Trophoblast cell (in vitro differentiated cells and primary cell): ENCODE data around the gene ROCK1.

ENCODE experiments used
- DNase-seq, 2 donors: peaks; one replicate each; pipeline ENCODE4 v3.0.0-alpha.2; 2016
- H2AFZ ChIP-seq: 2 replicates; pipeline ENCODE4 v1.6.1; 2013; ENCODE audit warnings: low read length, moderate library complexity, mild to moderate bottlenecking; ENCODE audit not compliant: insufficient read depth, poor library complexity
- H2AK5ac ChIP-seq: 2 replicates; pipeline ENCODE4 v1.6.1; 2013; ENCODE audit warnings: mild to moderate bottlenecking, low read length
- H2BK120ac ChIP-seq: 2 replicates; pipeline ENCODE4 v1.6.1; 2013; ENCODE audit warnings: low read length, mild to moderate bottlenecking, moderate library complexity; ENCODE audit not compliant: insufficient read depth, poor library complexity
- H2BK12ac ChIP-seq: 2 replicates; pipeline ENCODE4 v1.6.1; 2013; ENCODE audit warnings: mild to moderate bottlenecking, low read length, moderate library complexity
- H2BK5ac ChIP-seq: 2 replicates; pipeline ENCODE4 v1.6.1; 2013; ENCODE audit warnings: low read length, low read depth, moderate library complexity, mild to moderate bottlenecking; ENCODE audit not compliant: poor library complexity
- H3K14ac ChIP-seq: 2 replicates; pipeline ENCODE4 v1.6.1; 2013; ENCODE audit warnings: mild to moderate bottlenecking, low read length
- H3K18ac ChIP-seq: 2 replicates; pipeline ENCODE4 v1.6.1; 2013; ENCODE audit warnings: mild to moderate bottlenecking, low read length
- H3K23ac ChIP-seq: 2 replicates; pipeline ENCODE4 v1.6.1; 2013; ENCODE audit warnings: low read length
- H3K27ac ChIP-seq: 2 replicates; pipeline ENCODE4 v1.5.1; 2013; ENCODE audit warnings: low read depth, mild to moderate bottlenecking, inconsistent platforms, low read length, moderate library complexity
- H3K27me3 ChIP-seq: 2 replicates; pipeline ENCODE4 v1.6.1; 2013; ENCODE audit warnings: inconsistent platforms, mild to moderate bottlenecking, low read length, moderate library complexity; ENCODE audit not compliant: insufficient read depth
- H3K36me3 ChIP-seq, 2 experiments: 1 replicate in 1 of 2; 2 replicates in 1 of 2; pipeline ENCODE4 v1.6.1; 2013; ENCODE audit warnings: low read length in 2 of 2, mild to moderate bottlenecking in 2 of 2, moderate library complexity in 1 of 2; ENCODE audit not compliant: insufficient read depth in 2 of 2, control insufficient read depth in 1 of 2
- H3K4ac ChIP-seq: 2 replicates; pipeline ENCODE4 v1.6.1; 2013; ENCODE audit warnings: low read depth, mild to moderate bottlenecking, low read length, moderate library complexity
- H3K4me1 ChIP-seq, 2 experiments: 1 replicate in 1 of 2; 2 replicates in 1 of 2; pipeline ENCODE4 v1.6.1; 2013; ENCODE audit warnings: low read length in 2 of 2, mild to moderate bottlenecking in 2 of 2, moderate library complexity in 1 of 2; ENCODE audit not compliant: insufficient read depth in 2 of 2, control insufficient read depth in 1 of 2
- H3K4me2 ChIP-seq: 2 replicates; pipeline ENCODE4 v1.6.1; 2013; ENCODE audit warnings: inconsistent platforms, mild to moderate bottlenecking, low read length, moderate library complexity
- H3K4me3 ChIP-seq: 2 replicates; pipeline ENCODE4 v1.5.1; 2013; ENCODE audit warnings: mild to moderate bottlenecking, low read depth, low read length, inconsistent platforms
- H3K79me1 ChIP-seq: one replicate; pipeline ENCODE4 v1.6.1; 2013; ENCODE audit warnings: low read length
- H3K79me2 ChIP-seq: 2 replicates; pipeline ENCODE4 v1.6.1; 2013; ENCODE audit warnings: low read length, mild to moderate bottlenecking; ENCODE audit not compliant: control insufficient read depth, insufficient read depth, poor library complexity
- H3K9ac ChIP-seq: 2 replicates; pipeline ENCODE4 v1.6.1; 2013; ENCODE audit warnings: mild to moderate bottlenecking, low read length
- H3K9me3 ChIP-seq: 2 replicates; pipeline ENCODE4 v1.6.1; 2013; ENCODE audit warnings: low read depth, mild to moderate bottlenecking, control low read depth, inconsistent platforms, low read length; ENCODE audit not compliant: insufficient read depth
- H4K12ac ChIP-seq: 2 replicates; pipeline ENCODE4 v1.6.1; 2013; ENCODE audit warnings: low read depth, mild to moderate bottlenecking, low read length, moderate library complexity
- H4K8ac ChIP-seq: 2 replicates; pipeline ENCODE4 v1.6.1; 2013; ENCODE audit warnings: low read depth, mild to moderate bottlenecking, low read length, moderate library complexity
- H4K91ac ChIP-seq: one replicate; pipeline ENCODE4 v1.6.1; 2013; ENCODE audit warnings: low read depth, mild to moderate bottlenecking, low read length, moderate library complexity
- WGBS: extraction: QIAGEN DNeasy Blood & Tissue Kit; methylation state at CpG from one replicate; pipeline ENCODE4 v1.1.7; 2013; ENCODE audit warnings: missing lambda C conversion rate; ENCODE audit not compliant: insufficient read length, insufficient coverage; ENCODE audit errors: extremely low coverage; 5-methylcytosine and 5-hydroxymethylcytosine counted together

The ROCK1 gene

GRCh38 chr18:20975077-20975476 is 136.5 kb downstream of the ROCK1 start:
- WGBS = no CpG with 5 or more reads among the region's 2 CpGs
- Histone ChIP-seq H4K91ac (no peak overlapping the region), H3K4me3 (no peak overlapping the region), H3K9me3 (no peaks in the 10 kb centered on the region), H2BK5ac (no peak overlapping the region), H3K9ac (no peak overlapping the region), H4K8ac (no peak overlapping the region), H3K18ac (no peak overlapping the region), H3K27me3 (no peaks in the 10 kb centered on the region), H3K23ac (no peak overlapping the region), H2BK12ac (no peak overlapping the region), H2BK120ac (no peak overlapping the region), H3K79me2 (no peaks in the 10 kb centered on the region), H2AFZ (no peak overlapping the region), H2AK5ac (no peak overlapping the region), H3K4me1 (no peaks in the 10 kb centered on the region), H4K12ac (no peak overlapping the region), H3K4me2 (no peak overlapping the region), H3K4ac (no peak overlapping the region), H3K79me1 (no peaks in the 10 kb centered on the region), H3K36me3 (peaks cover 5 to 11% of the 10 kb centered on the region in 2 experiments), H3K14ac (no peak overlapping the region), H3K27ac (no peak overlapping the region)
- no peak for DNase-seq

GRCh38 chr18:20971886-20972267 is 139.7 kb downstream of the ROCK1 start:
- Histone ChIP-seq H3K27me3 (no peaks in the 10 kb centered on the region), H2AK5ac (no peak overlapping the region)
- peak in 1 of 2 donors; percentile 39 for DNase-seq

GRCh38 chr18:20966795-20967194 is 144.8 kb downstream of the ROCK1 start:
- no peaks in the 10 kb centered on the region for H3K9me3 ChIP-seq
- WGBS = no CpG with 5 or more reads among the region's 2 CpGs
- H2AFZ ChIP-seq = no peak overlapping the region
- H3K79me2 ChIP-seq = no peaks in the 10 kb centered on the region
- no peak overlapping the region for H2AK5ac ChIP-seq
- H2BK12ac ChIP-seq = no peak overlapping the region
- H3K4me1 ChIP-seq = no peaks in the 10 kb centered on the region
- no peak for DNase-seq
- H2BK120ac ChIP-seq = no peak overlapping the region
- H3K9ac ChIP-seq = no peak overlapping the region
- H3K79me1 ChIP-seq = no peaks in the 10 kb centered on the region
- H3K14ac ChIP-seq = no peak overlapping the region
- no peak overlapping the region for H3K27ac ChIP-seq
- H2BK5ac ChIP-seq = no peak overlapping the region
- H3K27me3 ChIP-seq = no peaks in the 10 kb centered on the region
- no peak overlapping the region for H3K18ac ChIP-seq
- no peak overlapping the region for H3K23ac ChIP-seq
- H4K8ac ChIP-seq = no peak overlapping the region
- peaks cover 3 to 5% of the 10 kb centered on the region in 2 experiments for H3K36me3 ChIP-seq
- no peak overlapping the region for H3K4ac ChIP-seq
- no peak overlapping the region for H3K4me2 ChIP-seq
- H3K4me3 ChIP-seq = no peak overlapping the region
- H4K12ac ChIP-seq = no peak overlapping the region
- no peak overlapping the region for H4K91ac ChIP-seq

More at GRCh38 chr18:20971886-20972267, 139.7 kb downstream of the ROCK1 start:
- H2AFZ ChIP-seq = no peak overlapping the region
- H3K4me3 ChIP-seq = no peak overlapping the region
- no peak overlapping the region for H3K23ac ChIP-seq
- no peak overlapping the region for H3K18ac ChIP-seq
- no peak overlapping the region for H3K4ac ChIP-seq
- H2BK120ac ChIP-seq = no peak overlapping the region
- no peak overlapping the region for H2BK12ac ChIP-seq
- no peak overlapping the region for H3K4me2 ChIP-seq
- H3K14ac ChIP-seq = no peak overlapping the region
- no peak overlapping the region for H3K27ac ChIP-seq
- H4K12ac ChIP-seq = no peak overlapping the region
- H3K4me1 ChIP-seq = no peaks in the 10 kb centered on the region
- no peaks in the 10 kb centered on the region for H3K79me1 ChIP-seq
- H3K36me3 ChIP-seq = peaks cover 3 to 11% of the 10 kb centered on the region in 2 experiments
- no peak overlapping the region for H3K9ac ChIP-seq
- H4K91ac ChIP-seq = no peak overlapping the region
- no peak overlapping the region for H2BK5ac ChIP-seq
- no peaks in the 10 kb centered on the region for H3K79me2 ChIP-seq
- H4K8ac ChIP-seq = no peak overlapping the region
- no peaks in the 10 kb centered on the region for H3K9me3 ChIP-seq

- H3K14ac ChIP-seq = no peak overlapping the region
- no peak overlapping the region for H4K12ac ChIP-seq
- no peak overlapping the region for H3K9ac ChIP-seq
- H2BK120ac ChIP-seq = no peak overlapping the region
- no peaks in the 10 kb centered on the region for H3K79me1 ChIP-seq
- no peaks in the 10 kb centered on the region for H3K4me1 ChIP-seq
- no peaks in the 10 kb centered on the region for H3K9me3 ChIP-seq
- no CpG with 5 or more reads among the region's 2 CpGs for WGBS
- no peak overlapping the region for H3K4me3 ChIP-seq
- H3K18ac ChIP-seq = no peak overlapping the region
- H2AK5ac ChIP-seq = no peak overlapping the region
- no peak overlapping the region for H2AFZ ChIP-seq
- H4K91ac ChIP-seq = no peak overlapping the region
- H3K27ac ChIP-seq = no peak overlapping the region
- no peak overlapping the region for H3K4me2 ChIP-seq
- H3K36me3 ChIP-seq = no peaks in the 10 kb centered on the region
- H2BK12ac ChIP-seq = no peak overlapping the region
- no peak overlapping the region for H3K4ac ChIP-seq
- no peaks in the 10 kb centered on the region for H3K79me2 ChIP-seq
- H2BK5ac ChIP-seq = no peak overlapping the region
- no peak for DNase-seq
- H3K27me3 ChIP-seq = no peaks in the 10 kb centered on the region
- H4K8ac ChIP-seq = no peak overlapping the region
- H3K23ac ChIP-seq = no peak overlapping the region
These were observed 148.6 kb downstream of the ROCK1 start for GRCh38 chr18:20963027-20963426.
